WERI-Rb-1 (cell line): ENCODE measurements around the gene DOK6.

Source experiments
- DNase-seq: peaks from one replicate; pipeline ENCODE4 v3.0.0-alpha.2; 2020
- H3K27ac ChIP-seq: fragments of 250-450 bp; sonication (Bioruptor Pico); 2 replicates; pipeline ENCODE4 v1.5.1; 2020; ENCODE audit warnings: mild to moderate bottlenecking, moderate library complexity
- H3K27me3 ChIP-seq: fragments of 250-450 bp; sonication (Bioruptor Pico); 2 replicates; pipeline ENCODE4 v1.5.1; 2021; ENCODE audit warnings: mild to moderate bottlenecking, low read depth, moderate library complexity; ENCODE audit not compliant: insufficient read depth, severe bottlenecking
- H3K36me3 ChIP-seq: fragments of 250-450 bp; sonication (Bioruptor Pico); 2 replicates; pipeline ENCODE4 v1.5.1; 2020; ENCODE audit warnings: mild to moderate bottlenecking, moderate library complexity
- H3K4me3 ChIP-seq: 2 replicates; pipeline ENCODE4 v1.5.1; 2011; ENCODE audit warnings: low read depth, mild to moderate bottlenecking, control low read depth, low read length
- H3K9me3 ChIP-seq: fragments of 250-450 bp; sonication (Bioruptor Pico); 2 replicates; pipeline ENCODE4 v1.5.1; 2021; ENCODE audit warnings: mild to moderate bottlenecking, moderate library complexity; ENCODE audit not compliant: severe bottlenecking
- CTCF ChIP-seq: IDR thresholded peaks from 2 replicates; pipeline ENCODE4 v1.5.1; 2011; ENCODE audit warnings: low read depth, mild to moderate bottlenecking, control low read depth, inconsistent platforms, low read length

DOK6 gene

GRCh38 chr18:69790649-69791048 lies 390.0 kb downstream of the DOK6 start:
- Histone ChIP-seq H3K27ac (no peak overlapping the region), H3K27me3 (no peaks in the 10 kb centered on the region), H3K4me3 (no peak overlapping the region), H3K36me3 (no peaks in the 10 kb centered on the region), H3K9me3 (no peaks in the 10 kb centered on the region)
- DNase-seq, result no peak
- no peak for TF ChIP-seq CTCF

GRCh38 chr18:69795791-69796190 lies 395.1 kb downstream of the DOK6 start:
- H3K36me3 ChIP-seq, result no peaks in the 10 kb centered on the region
- no peak overlapping the region for H3K4me3 ChIP-seq
- no peaks in the 10 kb centered on the region for H3K27me3 ChIP-seq
- H3K27ac ChIP-seq, result no peak overlapping the region
- no peaks in the 10 kb centered on the region for H3K9me3 ChIP-seq
- TF ChIP-seq CTCF, result no peak
- DNase-seq, result no peak

GRCh38 chr18:69804776-69805501 lies 404.3 kb downstream of the DOK6 start:
- Histone ChIP-seq H3K27me3 (no peaks in the 10 kb centered on the region), H3K27ac (no peak overlapping the region), H3K9me3 (no peaks in the 10 kb centered on the region), H3K36me3 (no peaks in the 10 kb centered on the region), H3K4me3 (no peak overlapping the region)
- no peak for TF ChIP-seq CTCF
- DNase-seq, result no peak

DNA sequence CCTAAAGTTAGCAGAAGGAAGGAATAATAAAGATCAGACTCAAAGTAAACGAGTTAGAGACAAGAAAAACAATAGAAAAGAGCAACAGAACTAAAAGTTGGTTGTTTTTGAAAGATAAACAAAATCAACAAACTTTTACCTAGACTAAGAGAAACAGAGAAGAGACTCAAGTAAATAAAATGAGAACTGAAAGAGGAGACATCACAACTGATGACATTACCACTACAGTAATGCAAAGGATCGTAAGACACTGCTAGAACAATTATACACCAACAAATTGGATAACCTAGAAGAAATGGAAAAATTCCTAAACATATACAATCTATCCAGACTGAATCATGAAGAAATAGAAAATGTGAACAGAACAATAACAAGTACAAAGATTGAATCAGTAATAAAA lies 407.7 kb downstream of the DOK6 start:
- no peak for DNase-seq
- Histone ChIP-seq H3K36me3 (no peaks in the 10 kb centered on the region), H3K4me3 (no peak overlapping the region), H3K9me3 (no peaks in the 10 kb centered on the region), H3K27me3 (no peaks in the 10 kb centered on the region), H3K27ac (no peak overlapping the region)
- no peak for TF ChIP-seq CTCF

DNA sequence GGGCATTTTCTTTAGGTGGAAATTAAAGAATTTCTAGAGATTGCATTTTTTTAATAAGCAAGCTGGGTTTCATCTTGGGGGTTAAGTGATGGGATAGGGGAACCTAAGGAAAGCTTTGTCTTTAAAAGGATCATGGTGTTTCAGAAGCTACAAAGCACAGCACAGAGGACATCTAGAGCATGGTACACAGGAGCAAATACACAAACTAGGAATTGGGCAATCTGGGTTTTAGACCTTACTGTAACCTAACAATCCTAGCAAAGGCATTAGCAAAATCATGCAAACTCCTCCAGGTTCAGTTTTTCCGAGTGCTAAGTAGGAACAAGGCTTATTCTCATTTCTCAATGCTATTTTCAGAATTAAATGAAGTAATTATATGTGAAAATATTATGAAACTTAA lies 412.9 kb downstream of the DOK6 start:
- no peaks in the 10 kb centered on the region for H3K36me3 ChIP-seq
- no peak for DNase-seq
- no peak for TF ChIP-seq CTCF

GRCh38 chr18:69814861-69815385 lies 414.2 kb downstream of the DOK6 start:
- TF ChIP-seq CTCF, result no peak
- DNase-seq, result no peak

More for the DNA sequence above, 412.9 kb downstream of the DOK6 start:
- Histone ChIP-seq H3K27me3 (no peaks in the 10 kb centered on the region), H3K27ac (no peak overlapping the region), H3K4me3 (no peak overlapping the region), H3K9me3 (no peaks in the 10 kb centered on the region)

More at GRCh38 chr18:69814861-69815385, 414.2 kb downstream of the DOK6 start:
- no peaks in the 10 kb centered on the region for H3K9me3 ChIP-seq
- no peaks in the 10 kb centered on the region for H3K27me3 ChIP-seq
- H3K27ac ChIP-seq, result no peak overlapping the region
- H3K36me3 ChIP-seq, result no peaks in the 10 kb centered on the region
- no peak overlapping the region for H3K4me3 ChIP-seq
